Measurements from ENCODE around the gene RIPOR3.
"Not testable (repeated sequence)": the region's sequence is repeated elsewhere in the genome, so short reads cannot be mapped to it uniquely, and the experiment has no call there.

The RIPOR3 gene

GRCh38 chr20:50572938-50573777 is 118.2 kb downstream of the RIPOR3 start:
- H3K4me3 ChIP-seq (ENCODE audit: low read depth in 1 of 2, low read length in 1 of 2): no peak overlapping the region
- H3K36me3 ChIP-seq: peaks cover 72% of the 10 kb centered on the region
- H3K27ac ChIP-seq: peak overlapping the region; percentile 43
- TF ChIP-seq CTCF (IDR thresholded peaks at IDR 0.05): no peak
- peaks cover 15 to 16% of the 10 kb centered on the region in 2 experiments for H3K4me1 ChIP-seq (ENCODE audit: control insufficient read depth in 1 of 2, insufficient read depth in 1 of 2, low read depth in 1 of 2, low read length in 1 of 2)
- no peaks in the 10 kb centered on the region for H3K9me3 ChIP-seq
- no peaks in the 10 kb centered on the region for H3K27me3 ChIP-seq

- no peak for TF ChIP-seq CTCF (IDR thresholded peaks at IDR 0.05)
- H3K27ac ChIP-seq: peak overlapping the region; percentile 43
- H3K4me3 ChIP-seq (ENCODE audit: low read depth in 1 of 2, low read length in 1 of 2): no peak overlapping the region
- H3K9me3 ChIP-seq: no peaks in the 10 kb centered on the region
- H3K36me3 ChIP-seq: peaks cover 71% of the 10 kb centered on the region
- H3K27me3 ChIP-seq: no peaks in the 10 kb centered on the region
- H3K4me1 ChIP-seq (ENCODE audit: control insufficient read depth in 1 of 2, insufficient read depth in 1 of 2, low read depth in 1 of 2, low read length in 1 of 2): peaks cover 15 to 16% of the 10 kb centered on the region in 2 experiments
Measured at GRCh38 chr20:50571466-50571865, 119.9 kb downstream of the RIPOR3 start.

- Histone ChIP-seq H3K36me3 (peaks cover 71% of the 10 kb centered on the region), H3K27ac (peak overlapping the region; percentile 43)
- TF ChIP-seq CTCF (IDR thresholded peaks at IDR 0.05): no peak
Measured at GRCh38 chr20:50569864-50570836, 121.2 kb downstream of the RIPOR3 start.

GRCh38 chr20:50569487-50569863 is 121.9 kb downstream of the RIPOR3 start:
- Histone ChIP-seq H3K36me3 (peaks cover 71% of the 10 kb centered on the region), H3K4me1 (ENCODE audit: control insufficient read depth in 1 of 2, insufficient read depth in 1 of 2, low read depth in 1 of 2, low read length in 1 of 2) (peaks cover 16 to 19% of the 10 kb centered on the region in 2 experiments), H3K27ac (peak overlapping the region; percentile 43)
- not testable (repeated sequence) for H3K27me3 ChIP-seq; H3K9me3 ChIP-seq; H3K4me3 ChIP-seq (ENCODE audit: low read depth in 1 of 2, low read length in 1 of 2)

More at GRCh38 chr20:50569864-50570836, 121.2 kb downstream of the RIPOR3 start:
- Histone ChIP-seq H3K27me3 (no peaks in the 10 kb centered on the region), H3K4me1 (ENCODE audit: control insufficient read depth in 1 of 2, insufficient read depth in 1 of 2, low read depth in 1 of 2, low read length in 1 of 2) (peaks cover 16 to 19% of the 10 kb centered on the region in 2 experiments), H3K4me3 (ENCODE audit: low read depth in 1 of 2, low read length in 1 of 2) (no peak overlapping the region), H3K9me3 (no peaks in the 10 kb centered on the region)

GRCh38 chr20:50568549-50568942 is 122.8 kb downstream of the RIPOR3 start:
- no peaks in the 10 kb centered on the region for H3K27me3 ChIP-seq
- H3K27ac ChIP-seq: no peak overlapping the region
- peaks cover 16 to 19% of the 10 kb centered on the region in 2 experiments for H3K4me1 ChIP-seq (ENCODE audit: control insufficient read depth in 1 of 2, insufficient read depth in 1 of 2, low read depth in 1 of 2, low read length in 1 of 2)
- peaks cover 71% of the 10 kb centered on the region for H3K36me3 ChIP-seq
- no peak overlapping the region for H3K4me3 ChIP-seq (ENCODE audit: low read depth in 1 of 2, low read length in 1 of 2)
- H3K9me3 ChIP-seq: no peaks in the 10 kb centered on the region
- TF ChIP-seq CTCF (IDR thresholded peaks at IDR 0.05): no peak
